Gastroesophageal sphincter (tissue), 3 donors: Measurements from ENCODE around the gene KIAA1586.

Source experiments
- CTCF ChIP-seq, 4 experiments: fragments of 200-600 bp in 2 of 4; fragments of 450-650 bp in 2 of 4; sonication (generic) in 1 of 4; IDR thresholded peaks; one replicate each; pipeline ENCODE4 v1.5.1; 2017 to 2019; ENCODE audit warnings: antibody characterized with exemption in 4 of 4, mild to moderate bottlenecking in 2 of 4, moderate library complexity in 2 of 4
- EP300 ChIP-seq: sonication (generic); formaldehyde crosslinking; IDR thresholded peaks from one replicate; pipeline ENCODE4 v1.6.1; 2017; ENCODE audit warnings: antibody characterized with exemption, mild to moderate bottlenecking
- POLR2A ChIP-seq, 2 donors: fragments of 450-650 bp; IDR thresholded peaks; one replicate each; pipeline ENCODE4 v1.6.1; 2017; ENCODE audit warnings: antibody characterized with exemption in 2 of 2, mild to moderate bottlenecking in 2 of 2, moderate library complexity in 1 of 2
- POLR2AphosphoS5 ChIP-seq: sonication (generic); formaldehyde crosslinking; IDR thresholded peaks from one replicate; pipeline ENCODE4 v1.6.1; 2017; ENCODE audit warnings: antibody characterized with exemption

GRCh38 chr6:57006101-57006500 lies 40.4 kb upstream of the KIAA1586 start:
- TF ChIP-seq POLR2A (IDR thresholded peaks at IDR 0.05) (no peak), POLR2AphosphoS5 (no peak), CTCF (IDR thresholded peaks at IDR 0.05) (no peak), EP300 (no peak)
